NCI-H2029 treated with DMSO at 0.1 percent for 48 hours (cell line): ENCODE results near the gene FAM133A.

ENCODE experiments used
- DNase-seq: peaks from one replicate; lab custom pipeline; 2025; lab: John Stamatoyannopoulos, UW

Gene FAM133A

DNA sequence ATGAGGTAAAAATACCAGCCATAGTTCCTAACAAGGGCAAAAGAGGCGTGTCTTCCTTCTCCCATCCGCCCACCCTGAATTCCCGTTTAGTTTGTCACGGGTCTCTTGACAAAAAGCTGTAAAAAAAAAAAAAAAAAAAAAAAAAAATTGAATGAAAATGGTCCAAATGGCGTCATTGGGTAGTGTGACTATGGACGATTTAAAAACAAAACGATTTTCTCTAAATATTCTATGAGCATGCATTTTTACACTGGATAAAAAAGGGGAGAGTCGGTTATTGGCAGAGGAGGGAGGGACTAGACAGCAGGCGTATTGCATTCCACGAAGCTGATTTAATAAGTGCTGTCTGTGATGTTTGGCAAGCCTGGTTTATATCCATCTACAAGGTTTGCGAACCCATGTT is at the start of gene FAM133A:
Gene FAM133A, plus strand, starts transcription at position 338 of the 403 bp plus-strand sequence. CDS start 35,214 bp downstream, outside the sequence.
- DNase-seq = no peak

DNA sequence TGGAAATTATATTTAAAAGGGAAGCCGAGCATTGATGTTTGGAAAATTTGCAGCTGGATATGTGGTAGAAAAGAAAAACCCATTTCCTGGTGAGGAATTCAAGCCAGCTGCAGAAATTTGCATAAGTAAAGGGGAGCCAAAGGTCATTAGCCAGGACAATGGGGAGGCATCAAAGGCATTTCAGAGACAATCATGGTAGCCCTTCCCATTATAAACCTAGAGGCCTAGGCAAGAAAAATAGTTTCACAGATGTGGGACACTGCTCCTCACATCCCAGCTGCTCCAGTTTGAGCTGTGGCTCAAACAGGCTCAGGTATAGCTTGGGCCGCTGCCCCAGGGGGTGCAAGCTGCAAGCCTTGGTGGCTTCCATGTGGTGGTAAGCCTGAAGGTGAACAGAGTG is 36.4 kb upstream of the FAM133A start:
- DNase-seq = no peak

DNA sequence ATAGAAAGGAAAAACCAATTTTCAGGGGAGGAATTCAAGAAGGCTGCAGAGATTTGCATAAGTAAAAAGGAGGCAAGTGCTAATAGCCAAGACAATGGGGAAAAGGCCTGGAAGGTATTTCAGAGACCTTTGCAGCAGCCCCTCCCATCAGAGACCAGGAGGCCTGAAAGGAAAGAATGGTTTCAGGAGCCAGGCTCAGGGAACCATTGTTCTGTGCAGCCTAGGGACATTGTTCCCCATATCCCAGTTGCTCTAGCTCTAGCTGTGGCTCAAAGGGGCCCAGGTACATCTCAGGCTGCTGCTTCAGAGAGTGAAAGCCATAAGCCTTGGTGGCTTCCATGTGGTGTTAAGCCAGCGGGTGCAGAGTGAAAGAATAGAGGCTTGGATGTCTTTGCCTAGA is 24.6 kb upstream of the FAM133A start:
- DNase-seq = no peak

DNA sequence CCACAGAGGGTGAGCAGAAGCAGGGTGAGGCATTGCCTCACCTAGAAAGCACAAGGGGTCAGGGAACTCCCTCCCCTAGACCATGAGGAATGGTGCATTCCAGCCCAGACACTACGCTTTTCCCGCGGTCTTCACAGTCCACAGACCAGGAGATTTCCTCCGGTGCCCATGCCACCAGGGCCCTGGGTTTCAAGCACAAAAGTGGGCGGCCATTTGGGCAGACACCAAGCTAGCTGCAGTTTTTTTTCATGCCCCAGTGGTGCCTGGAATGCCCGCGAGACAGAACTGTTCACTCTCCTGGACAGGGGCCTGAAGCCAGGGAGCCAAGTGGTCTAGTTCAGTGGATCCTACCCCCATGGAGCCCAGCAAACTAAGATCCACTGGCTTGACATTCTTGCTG is 13.4 kb upstream of the FAM133A start:
- no peak for DNase-seq

DNA sequence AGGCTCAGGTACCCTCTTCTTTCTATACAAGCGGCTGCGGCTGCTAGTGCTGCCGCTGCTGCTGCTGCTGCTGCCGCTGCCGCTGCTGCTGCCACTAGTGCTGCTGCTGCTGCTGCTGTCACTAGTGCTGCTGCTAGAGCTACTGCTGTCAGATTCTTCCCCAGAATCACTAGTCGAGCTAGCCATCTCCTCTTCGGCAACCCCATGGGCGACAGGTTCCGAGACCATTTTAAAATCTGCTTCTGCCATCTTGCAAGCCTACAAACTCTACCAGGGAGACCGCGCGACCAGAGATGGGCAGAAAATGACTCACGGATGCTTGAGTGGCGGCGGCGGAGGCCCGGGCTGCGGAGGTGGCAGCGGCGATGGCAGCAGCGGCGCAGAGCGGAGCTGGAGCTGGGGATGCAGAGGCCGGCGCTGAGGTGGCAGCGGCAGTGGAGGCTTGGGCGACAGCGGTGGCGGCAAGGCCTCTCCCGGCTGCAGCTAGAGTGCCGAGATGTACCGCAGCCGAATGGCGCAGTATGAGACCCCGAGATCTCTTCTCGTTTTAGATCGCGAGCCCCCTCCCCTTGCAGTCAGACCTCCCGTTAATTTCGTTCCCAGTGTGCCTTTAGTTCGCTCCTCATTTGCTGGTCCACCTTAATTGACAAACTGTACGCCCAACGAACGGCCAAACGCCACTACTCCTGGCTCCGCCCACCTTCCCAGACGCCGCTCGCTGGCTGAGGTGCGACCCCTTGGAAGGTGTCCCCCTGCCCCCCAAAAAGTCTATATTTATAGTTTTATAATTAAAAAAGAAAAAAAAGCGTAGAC is 744 bp upstream of the FAM133A start, which contains the start of gene NAP1L3:
Gene NAP1L3, minus strand, starts transcription at position 523 of the 813 bp plus-strand sequence. Its CDS starts 274 bp downstream, at position 249.
- DNase-seq = no peak

DNA sequence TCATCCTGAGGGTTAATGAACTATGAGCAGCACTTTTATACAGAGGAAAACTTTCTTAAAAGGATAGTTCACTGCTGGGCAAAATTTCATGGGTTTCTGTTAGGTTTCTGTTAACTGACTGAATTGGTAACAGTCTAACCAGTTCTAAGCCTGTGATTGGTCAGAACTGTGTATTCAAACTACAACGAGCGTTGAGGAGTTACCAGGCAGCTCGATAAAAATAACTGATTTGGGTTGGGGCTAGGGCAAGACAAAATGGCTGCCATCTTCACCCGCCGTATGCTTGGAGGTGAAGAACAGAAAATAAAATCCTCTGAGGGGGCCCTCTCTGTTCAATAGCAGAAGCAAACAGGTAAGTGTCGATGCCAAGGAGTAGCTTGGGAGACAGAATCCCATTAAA is 22.0 kb downstream of the FAM133A start:
- no peak for DNase-seq

DNA sequence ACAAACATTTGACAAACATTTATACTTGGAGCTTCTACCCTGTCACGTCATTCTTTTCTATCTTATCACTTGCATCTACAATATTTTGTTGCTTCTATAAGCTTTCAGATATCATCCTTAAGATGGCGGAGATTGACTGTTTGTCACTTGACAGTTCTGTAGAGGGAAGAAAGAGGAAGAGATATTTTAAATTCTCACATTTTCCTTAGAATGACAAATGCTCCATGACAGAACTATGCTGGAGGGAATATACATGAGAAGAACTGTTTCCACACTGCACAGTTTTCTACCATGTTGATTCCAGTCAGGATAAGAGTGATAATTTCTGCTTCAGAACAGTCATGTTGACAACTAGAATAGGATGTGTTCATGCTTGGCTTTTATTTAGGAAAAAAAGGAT is 29.7 kb downstream of the FAM133A start:
- no peak for DNase-seq

DNA sequence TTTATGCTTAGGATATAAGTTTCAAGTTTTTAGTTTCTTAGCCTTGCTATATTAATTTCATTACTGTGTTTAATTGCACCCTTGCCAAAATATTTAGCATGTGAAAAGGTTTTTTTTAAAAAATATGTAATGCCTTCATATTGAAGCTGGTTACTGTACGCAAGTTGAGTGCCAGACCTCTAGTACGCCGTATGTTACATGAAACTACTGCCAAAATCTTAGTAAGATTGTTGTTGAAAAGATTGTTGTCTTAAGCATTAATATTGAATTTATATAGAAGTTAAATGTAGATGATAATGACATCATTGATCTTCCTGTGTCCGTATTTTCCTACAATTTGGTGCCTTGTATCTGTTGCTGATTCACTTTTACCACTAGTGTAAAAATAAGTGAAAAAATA is 37.1 kb downstream of the FAM133A start:
- DNase-seq = no peak

DNA sequence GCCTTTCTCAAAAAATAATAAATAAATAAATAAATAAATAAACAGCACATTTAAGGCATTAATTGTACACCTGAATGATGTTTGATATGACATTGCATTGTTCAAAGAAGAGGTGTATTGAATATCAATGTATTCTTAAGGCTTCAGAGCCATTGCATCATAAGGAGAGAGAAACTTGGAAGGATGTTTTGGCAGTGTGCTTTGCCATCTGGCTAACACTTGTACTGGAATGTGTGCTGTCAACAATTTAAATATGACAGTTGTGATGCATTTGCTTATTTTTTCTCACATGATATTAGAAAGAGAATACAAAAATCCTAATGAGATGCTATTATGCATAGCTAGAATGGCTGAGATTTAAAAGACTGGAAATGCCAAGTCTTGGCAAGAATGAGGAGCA is 67.8 kb downstream of the FAM133A start:
- no peak for DNase-seq

DNA sequence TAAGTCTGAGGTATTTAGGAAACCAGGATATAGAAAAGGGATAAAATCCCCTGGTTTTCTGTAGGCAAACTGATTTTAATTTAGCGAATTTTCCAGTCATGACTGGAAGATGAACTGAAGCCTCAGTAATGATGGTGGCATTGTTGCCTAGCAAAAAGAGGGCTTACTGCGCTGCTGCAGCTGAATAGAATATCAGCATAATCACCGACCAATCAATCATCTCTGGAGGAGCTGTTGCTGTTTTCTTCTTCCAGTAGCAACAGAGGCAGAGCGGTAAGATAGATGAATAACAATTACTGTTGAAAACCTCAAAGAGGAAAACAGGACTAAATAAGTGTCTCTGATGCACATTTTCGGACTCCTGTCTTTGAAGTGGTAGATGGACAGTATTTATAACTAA is 86.2 kb downstream of the FAM133A start:
- DNase-seq = no peak
